NCI-H2227 (cell line): Measurements from ENCODE around the gene NECAB3.

Experiments
- DNase-seq: peaks from one replicate; lab custom pipeline; 2025; ENCODE audit not compliant: unreplicated experiment; lab: John Stamatoyannopoulos, UW

The NECAB3 gene

DNA sequence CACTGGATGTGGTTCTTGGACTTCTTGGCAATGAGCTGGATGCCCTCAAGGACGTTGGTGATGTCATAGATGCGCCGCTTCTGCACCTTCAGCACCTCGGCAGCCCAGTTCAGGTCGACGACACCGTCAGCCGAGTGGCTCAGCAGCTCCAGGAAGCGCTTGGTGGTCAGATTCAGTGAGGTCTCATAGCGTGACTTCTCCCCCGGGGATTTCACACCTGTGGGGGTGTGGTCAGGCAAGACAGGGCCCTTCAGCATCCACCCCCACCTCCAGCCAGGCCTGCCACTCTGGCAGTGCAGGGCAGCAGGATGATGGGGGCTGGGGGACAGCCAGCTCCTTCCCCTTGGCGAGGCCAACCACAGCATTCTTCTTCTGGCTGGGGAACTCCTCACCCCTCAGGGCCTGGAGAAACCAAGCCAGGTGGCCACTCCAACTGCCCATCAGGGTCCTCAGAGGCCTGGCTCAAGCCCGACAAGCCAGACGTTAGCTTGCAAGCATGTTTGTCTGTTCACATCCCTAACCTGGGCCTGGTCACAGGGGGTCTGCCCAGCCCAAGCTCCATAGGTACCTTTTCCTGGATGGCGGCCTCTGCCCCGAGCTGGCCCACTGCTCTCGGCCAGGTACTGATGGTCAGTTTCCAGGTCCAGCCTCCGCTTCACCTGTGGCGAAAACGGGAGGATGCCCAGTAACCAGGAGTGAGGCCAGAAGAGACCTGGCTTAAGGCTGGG lies 5.7 kb upstream of the NECAB3 start:
- no peak for DNase-seq

DNA sequence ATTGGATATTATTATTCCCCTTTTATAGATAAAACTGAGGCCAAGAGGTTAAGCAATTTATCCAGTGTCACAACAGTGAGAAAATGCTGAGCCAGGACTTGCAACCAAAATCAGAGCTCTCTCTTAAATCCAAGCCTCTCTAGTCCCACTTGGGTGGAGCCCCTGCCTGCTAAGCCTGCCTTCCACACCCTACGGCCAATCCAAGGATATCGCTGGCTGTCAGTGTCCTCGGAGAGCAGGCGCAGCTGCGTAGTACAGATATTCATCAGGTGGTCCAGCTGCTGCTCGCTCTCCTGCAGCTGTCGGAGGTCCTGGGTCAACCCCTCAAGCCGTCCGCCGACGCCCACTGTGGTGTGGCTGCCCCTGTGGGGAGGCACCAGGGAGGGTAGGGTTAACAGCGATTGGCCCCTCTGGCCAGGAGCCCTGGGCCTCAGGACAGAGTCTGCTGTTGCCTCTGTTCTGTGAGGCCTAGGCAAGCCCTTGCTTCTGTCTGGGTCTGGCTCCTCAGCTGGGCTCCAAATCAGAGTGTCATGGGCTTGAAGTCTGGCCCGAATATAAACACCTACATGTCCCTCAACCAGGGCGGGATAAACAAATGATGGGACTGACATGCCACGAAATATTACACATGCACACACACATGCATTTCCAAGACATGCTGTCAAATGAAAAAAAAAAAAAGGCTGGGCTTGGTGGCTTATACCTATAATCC lies 3.9 kb upstream of the NECAB3 start:
- DNase-seq = no peak

DNA sequence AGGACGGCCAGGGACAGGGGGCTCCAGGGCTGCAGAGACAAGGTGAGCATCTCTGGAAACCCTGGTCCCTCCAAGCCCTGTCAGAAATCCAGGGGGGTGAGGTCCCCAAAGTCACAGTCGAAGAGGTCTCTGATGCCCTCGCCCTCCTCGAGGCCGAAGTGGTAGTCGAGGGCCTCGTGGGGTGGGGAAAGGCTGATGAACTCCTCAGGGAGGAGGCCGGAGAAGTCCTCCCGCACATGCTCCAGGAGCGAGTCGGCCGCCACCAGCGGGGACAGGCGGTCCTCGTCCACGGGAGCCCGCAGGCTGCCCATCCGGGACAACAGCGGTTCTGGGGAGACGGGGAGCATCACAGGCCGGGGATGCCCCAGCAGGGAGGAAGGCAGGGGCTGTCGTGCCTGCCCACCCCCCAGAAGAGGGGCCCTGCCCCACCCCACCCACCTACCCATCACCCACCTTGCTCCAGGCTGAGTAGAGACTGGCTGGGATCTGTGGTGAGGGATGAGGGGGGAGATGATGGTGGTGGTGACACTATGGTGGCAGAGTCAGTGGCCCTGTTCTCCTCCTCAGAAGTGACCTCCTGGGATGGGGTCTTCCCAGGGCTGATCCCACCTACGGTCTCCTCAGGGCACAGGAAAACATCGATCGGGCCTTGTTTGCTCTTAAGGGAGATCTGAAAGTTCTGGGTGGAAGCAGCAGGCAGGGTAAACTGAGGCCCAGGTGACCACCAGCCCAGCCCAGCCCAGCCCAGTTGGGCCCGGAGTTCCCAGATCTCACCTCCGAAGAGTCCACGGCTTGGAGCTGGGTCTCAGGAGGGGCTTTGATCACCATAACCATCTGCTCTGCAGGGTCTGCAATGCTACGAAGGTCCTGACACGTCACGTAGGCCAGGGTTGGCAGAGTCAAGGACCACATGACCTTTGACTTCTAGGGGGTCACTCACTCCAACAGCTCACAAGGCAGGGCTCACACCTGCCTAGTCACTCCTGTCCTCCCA lies 2.7 kb upstream of the NECAB3 start:
- DNase-seq = no peak

DNA sequence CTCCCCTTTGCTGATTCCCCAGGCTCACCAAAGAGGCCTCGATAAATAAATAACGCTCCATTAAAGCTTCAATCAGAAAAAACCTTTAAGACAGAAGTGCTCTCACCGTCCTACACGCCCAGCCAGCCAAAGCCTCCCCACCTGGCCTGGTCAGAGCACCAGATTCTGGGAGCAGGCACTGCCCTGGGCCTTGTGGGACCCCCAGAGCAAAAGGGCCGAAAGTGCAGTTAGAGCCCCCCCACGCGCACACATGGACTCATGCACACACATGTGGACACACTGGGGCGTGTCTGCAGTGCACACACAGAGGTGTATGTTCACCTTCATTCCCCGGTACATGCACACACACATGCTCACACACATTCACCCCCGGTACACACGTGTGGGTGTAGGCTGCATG lies 1.9 kb upstream of the NECAB3 start:
- DNase-seq = no peak

DNA sequence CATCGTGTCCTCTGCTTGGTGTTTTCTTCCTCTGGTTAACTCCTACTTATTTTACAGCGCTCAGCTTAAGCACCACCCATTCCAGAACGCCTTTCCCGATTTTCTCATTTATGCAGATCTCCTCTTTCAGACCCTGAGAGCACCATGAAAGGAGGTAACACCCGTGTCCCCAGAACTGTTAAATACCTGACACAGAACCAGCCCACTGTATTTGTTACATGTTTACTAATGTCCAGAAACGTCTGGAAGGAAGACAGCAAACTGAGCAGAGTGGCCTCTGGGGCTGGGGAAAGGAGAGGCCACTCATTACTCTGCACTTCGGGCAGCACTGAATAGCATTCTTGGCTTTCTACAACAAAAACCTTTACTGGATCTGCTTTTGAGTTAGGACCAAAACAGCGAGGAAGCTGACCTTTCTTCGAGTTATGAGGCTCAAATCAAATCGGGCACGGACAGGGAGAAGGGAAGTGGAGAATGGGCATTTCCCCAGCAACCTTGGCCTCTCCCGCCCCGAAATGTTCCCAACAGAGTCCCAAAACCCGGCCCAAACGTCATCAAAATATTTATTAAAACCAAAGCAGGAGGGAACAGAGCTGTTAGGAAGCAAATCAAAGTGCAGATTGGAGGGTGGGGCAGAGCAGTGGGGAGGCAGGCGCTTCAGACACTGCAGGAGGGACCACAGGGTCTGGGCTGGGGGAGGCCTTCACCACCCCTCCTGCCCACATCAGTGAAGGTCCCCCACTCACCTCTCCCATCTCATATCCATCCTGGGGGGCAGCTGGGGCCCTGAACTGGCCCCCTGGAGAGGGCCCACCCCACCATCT lies 1.1 kb upstream of the NECAB3 start:
- peak; percentile 61 for DNase-seq

DNA sequence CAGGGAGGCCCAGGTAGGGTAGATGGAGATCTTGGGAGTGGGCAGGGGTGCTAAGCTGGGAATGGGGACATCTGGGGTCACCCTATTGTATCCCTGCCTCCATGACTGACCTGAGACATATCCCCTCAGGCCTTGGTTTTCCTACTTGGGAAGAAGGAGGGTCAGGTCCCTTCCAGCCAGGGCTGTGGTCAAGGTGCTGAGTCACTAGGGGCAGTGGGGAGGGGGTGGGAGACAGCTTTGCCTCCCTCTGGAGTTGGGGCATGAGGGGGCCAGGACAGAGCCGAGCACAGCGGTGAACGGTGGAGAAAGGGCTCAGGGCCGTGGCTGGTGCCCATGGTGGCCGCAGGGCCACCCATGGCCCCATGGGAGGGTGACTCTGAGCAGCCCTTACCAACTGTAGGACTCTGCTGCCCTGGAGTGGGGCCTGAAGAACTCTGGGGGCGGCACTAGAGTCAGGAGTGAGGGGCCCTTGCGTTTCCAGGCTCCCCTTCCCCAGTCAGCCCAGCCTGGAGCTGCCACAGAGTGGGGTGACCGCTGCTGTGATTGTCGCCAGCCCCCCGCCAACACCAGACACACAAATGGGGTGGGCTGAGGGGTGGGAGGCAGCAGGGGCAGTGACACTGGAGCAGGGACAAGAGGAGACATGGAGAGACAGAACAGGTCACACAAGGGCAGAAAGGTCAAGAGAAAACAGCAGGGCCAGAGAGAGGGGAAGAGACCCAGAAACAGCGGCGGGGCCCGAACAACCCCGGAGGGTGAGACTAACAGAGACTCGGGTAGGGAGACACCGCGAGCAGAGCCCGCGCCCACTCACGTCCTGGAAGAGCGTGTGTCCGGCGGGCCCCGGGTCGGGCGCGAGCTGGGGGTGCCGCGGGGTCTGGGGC lies 576 bp downstream of the NECAB3 start:
- no peak for DNase-seq

DNA sequence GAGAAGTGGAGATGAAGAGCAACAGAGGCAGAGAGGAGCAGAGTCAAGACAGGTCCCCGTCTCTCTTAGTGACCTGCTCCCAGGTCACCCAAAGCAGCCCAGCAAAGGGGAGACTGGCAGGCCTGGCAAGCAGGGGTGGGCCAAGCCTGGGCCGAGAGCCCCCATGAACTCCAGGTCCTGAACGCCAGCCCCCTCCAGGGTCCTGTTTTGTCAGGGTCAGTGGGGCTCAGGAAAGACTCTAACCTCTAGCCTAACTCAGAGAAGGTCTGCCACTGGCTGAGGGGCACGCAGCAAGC lies 1.2 kb downstream of the NECAB3 start:
- no peak for DNase-seq

DNA sequence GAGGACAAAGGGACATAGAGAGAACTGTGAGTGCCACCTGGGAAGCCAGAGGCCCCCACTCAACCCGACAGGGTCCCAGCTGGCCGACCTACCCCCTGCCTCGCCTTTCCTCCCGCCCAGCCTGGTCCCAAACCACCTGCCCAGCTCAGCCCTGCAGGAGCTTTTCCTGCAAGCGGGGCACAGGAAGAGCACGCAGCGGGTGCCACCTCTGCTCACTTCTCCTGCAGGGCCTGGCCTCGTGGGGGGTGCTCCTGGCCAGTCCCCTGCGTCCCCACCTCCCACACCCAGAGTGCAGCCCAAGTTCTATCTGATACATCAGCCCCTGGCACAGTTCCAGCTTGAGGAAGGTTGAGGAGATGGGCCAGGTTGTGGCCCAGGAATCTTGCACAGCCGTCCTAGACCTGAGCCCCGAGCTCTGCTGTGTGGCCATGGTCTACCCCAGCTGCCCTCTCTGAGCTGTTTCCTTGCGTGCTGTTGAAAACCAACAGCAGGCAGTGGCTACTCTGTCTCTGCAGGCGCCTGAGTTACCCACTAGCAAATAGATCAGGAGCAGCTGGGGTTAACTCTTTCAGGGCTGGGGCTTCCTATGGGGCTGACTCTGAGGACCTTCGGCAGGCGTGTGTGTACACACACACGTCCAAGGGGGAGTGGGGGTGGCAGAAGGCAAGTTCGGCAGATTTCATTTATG lies 1.7 kb downstream of the NECAB3 start:
- DNase-seq = peak; percentile 27

DNA sequence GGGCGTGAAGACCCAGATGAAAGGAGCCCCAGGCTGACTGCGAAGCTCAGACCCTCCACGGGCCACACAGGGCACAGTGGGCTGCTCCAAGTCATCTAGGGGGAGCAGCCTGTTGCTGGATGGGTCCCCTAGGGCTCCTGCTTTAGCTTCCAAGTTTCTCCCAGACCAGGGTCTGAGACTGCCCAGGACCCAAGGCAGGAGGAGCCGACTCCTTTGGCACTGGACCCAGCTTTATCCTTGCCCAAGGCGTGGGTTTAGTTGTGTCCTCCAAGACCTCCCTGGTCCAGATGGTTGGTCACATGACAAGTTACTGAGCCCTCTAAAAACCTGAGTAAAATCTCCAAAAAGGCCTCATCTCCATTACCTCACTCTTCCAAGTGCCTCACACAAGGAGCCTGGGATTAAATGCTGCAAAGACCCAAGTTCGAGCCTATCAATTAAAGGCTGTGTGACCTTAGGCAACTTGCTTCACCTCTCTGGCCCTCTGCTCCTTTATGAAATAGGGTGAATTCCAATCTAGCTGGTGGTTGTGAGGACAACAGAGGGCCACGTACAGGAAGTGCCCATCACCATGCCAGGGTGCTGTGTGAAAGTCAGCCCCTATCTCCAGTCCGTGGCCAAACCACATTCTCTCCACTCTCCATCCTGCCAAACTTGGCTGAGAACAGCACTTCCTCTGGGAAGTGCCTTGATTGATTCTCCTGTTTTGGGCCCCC lies 2.5 kb downstream of the NECAB3 start:
- no peak for DNase-seq

DNA sequence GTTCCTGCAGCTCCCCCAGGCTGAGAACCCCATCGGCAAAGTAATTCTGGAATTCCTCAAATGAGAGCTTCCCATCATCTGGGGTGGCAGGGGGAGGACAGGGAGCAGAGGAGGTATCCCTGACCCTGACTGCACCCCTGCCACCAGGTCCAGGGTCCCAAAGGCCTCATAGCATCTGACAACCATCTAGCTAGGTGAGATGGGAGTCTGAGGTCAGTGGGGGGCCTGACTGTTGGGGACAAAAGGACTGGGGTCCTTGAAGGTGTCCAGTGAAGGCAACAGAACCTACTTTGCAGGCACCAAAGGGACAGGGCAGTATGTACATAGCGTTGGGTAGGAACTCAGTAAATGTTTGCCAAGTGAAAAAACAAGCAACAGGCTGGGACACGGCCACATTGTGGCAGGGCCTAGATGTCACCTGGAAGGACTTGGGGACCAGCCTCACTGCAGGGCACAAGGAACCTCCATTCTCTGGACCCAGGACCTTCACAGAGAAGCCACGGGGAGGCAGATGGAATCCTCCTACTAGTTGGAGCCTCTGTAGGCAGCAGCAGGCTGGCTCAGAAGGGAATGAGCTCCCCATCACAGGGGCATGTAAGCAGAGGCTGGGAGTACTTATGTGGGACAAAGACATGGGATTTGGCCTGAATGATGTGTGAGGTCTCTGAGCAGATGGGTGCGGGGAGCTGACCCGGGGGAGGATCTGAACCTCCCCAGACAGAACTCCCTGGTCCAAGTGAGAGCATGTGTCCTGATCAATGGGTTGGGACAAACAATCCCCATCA lies 3.3 kb downstream of the NECAB3 start:
- DNase-seq = no peak

DNA sequence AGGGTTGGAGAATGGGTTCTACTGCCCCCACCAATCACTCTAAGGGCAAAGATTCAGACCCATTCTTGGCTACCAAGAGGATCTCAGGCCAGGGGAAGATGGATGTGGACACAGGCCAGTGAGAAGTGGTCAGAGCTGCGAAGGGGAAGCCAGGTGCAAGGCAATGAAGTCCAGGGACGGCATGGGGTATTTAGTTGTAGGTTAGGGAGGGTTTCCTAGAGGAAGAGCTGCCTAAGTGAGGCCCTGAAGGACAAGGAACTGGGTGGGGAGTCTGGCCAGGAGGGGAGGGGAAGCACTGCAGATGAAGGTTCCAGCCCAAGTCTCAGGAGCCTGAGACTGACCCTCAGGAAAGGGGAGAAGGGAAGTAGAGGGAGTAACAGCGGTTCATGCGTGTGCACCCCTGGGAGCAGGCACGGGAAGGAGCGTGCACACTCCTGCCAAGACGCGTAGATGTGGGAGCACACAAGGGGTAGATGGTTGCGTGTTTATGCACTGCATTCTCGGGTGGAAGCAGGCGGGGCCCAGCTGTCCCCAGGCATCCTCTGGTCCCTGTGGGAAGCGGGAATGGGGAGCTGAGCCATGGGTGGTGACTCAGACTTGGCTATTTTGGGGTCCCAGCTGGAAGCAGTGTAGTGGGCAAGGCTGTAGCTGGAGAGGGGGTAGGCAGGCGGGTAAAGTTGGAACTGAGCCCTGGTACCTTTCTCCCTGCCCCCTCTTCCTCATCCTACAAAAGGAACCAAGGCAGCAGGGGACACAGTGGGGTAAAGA lies 4.2 kb downstream of the NECAB3 start:
- no peak for DNase-seq

DNA sequence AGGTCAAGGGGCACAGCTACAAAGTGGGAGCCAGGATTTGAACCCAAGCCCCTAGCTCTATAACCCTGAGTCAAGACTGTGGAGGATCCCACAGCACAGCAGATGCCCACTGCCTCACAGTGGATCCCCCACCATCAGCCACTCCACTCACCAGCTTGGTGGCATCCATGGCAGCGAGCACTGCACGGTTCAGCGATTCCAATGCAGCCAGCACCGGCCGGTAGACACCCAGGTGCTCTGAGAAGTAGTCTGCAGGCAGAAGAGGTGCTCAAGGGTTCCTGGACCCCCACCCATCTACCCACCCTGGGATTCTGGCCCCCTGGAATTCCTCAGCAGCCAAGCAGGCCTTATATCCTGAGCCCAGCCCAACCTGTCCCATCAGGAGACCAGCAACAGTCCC lies 5.0 kb downstream of the NECAB3 start:
- no peak for DNase-seq

DNA sequence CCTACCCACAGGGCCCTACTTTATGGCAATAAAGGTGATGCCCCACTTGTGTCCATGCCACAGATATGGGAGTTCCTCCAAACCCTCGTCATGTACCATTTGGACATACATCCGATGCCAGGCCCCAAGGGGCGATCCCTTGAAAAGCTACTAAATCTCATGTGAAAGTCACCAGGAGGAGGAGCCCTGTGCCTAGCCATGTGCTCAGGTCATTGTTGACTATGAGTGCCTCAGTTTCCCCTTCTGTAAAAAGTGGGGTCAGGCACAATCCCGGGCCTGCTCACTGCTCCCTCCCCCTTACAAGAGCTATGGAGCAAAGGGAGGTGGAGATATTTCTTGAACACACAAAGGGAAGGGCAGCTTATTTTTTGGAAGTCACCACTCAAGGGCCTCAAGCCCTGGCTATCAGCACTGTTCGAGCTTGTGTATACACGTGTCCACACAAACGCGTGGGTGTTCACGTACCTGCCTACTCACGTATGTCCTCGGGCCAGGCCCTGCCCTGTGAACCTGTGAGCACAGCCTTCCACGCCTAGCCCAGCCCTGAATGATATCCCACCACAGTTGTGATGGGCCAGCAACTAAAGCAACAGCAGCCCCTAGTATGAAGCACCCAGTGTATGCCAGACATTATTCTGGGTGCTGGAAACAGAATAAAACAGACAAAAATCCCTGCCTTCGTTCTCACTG lies 5.6 kb downstream of the NECAB3 start:
- DNase-seq = no peak

DNA sequence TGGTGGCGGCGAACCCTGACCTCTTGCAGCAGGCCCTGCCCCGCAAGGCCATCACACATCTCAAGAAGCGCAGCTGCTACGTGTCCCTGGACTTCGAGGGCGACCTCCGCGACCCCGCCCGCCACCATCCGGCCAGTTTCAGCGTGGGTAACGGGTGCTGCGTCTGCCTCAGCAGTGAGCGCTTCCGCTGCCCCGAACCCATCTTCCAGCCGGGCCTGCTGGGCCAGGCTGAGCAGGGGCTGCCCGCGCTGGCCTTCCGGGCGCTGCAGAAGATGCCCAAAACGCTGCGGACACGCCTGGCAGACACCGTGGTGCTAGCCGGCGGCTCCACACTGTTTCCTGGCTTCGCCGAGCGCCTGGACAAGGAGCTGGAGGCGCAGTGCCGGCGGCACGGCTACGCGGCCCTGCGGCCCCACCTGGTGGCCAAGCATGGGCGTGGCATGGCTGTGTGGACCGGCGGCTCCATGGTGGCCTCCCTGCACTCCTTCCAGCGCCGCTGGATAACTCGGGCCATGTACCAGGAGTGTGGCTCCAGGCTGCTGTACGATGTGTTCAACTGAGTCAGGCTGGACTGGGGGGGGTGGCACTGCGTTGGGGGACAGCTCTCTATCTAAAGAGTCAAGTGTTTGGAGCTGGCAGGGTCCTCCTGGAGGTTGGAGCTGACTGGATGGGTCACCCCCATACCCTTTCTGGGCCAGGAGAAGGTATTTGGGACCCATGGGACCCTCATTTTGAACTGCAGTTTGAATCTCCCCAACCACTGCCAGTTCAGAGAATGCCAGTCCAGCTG lies 6.4 kb downstream of the NECAB3 start:
- DNase-seq = no peak

DNA sequence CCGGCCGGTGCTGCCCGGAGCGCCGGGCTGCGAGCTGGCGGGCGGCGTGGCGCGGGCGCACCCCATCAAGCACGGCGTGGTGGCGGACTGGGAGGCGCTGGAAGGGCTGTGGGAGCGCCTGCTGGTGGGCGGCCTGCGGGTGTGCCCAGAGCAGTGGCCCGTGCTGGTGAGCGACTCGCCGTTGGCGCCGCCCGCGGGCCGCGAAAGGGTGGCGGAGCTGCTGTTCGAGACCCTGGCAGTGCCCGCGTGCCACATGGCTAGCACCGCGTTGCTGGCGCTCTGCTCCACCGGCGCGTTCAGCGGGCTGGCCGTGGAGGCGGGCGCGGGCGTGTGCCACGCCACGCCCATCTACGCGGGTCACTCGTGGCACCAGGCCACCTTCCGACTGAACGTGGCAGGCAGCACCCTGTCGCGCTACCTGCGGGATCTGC lies 7.0 kb downstream of the NECAB3 start:
- no peak for DNase-seq
